HG03575 (cell line): ENCODE measurements around the gene ZBTB40.

Source experiments
- ATAC-seq: cut with Tn5 transposase; IDR thresholded peaks from one replicate; pipeline ENCODE4 v1.9.1; 2021; ENCODE audit not compliant: unreplicated experiment, insufficient number of reproducible peaks, low FRiP score; ENCODE audit errors: extremely low read depth

ZBTB40 gene

GRCh38 chr1:22567994-22568393 lies 116.3 kb downstream of the ZBTB40 start:
- ATAC-seq = no peak

GRCh38 chr1:22569269-22569668 lies 117.6 kb downstream of the ZBTB40 start:
- no peak for ATAC-seq

GRCh38 chr1:22570140-22570909 lies 118.7 kb downstream of the ZBTB40 start:
- ATAC-seq = no peak

- ATAC-seq = no peak
Observed at GRCh38 chr1:22572818-22573217, 121.2 kb downstream of the ZBTB40 start.

GRCh38 chr1:22573237-22573636 lies 121.6 kb downstream of the ZBTB40 start:
- no peak for ATAC-seq

- no peak for ATAC-seq
Observed at GRCh38 chr1:22575532-22576149, 124.0 kb downstream of the ZBTB40 start.

GRCh38 chr1:22576150-22576544 lies 124.5 kb downstream of the ZBTB40 start:
- ATAC-seq = no peak

- ATAC-seq = no peak
Observed at GRCh38 chr1:22576617-22577016, 125.0 kb downstream of the ZBTB40 start.

- no peak for ATAC-seq
Observed at GRCh38 chr1:22578732-22579361, 127.2 kb downstream of the ZBTB40 start.

- ATAC-seq = no peak
Observed at GRCh38 chr1:22579541-22580155, 128.0 kb downstream of the ZBTB40 start.
